WTC11 (cell line): ENCODE measurements around the gene RHOU. TPM values are rescaled to one million over a fixed set of nuclear protein-coding genes. Genes with fewer than 3 reads are reported as not detected.

ENCODE experiments used
- ATAC-seq: fragments of 200-7000 bp; cut with Tn5 transposase; 2 replicates; pipeline ENCODE4 v1.10.0; 2021; ENCODE audit warnings: mild to moderate bottlenecking, moderate library complexity
- CTCF ChIA-PET: fragments of 300-600 bp; sonication (Branson Sonifier 250); formaldehyde crosslinking; loops from one replicate; lab custom pipeline; 2021; ENCODE audit warnings: antibody characterized with exemption; lab: Charles Lee
- POLR2A ChIA-PET: fragments of 350-600 bp; sonication (Branson Sonifier 250); formaldehyde crosslinking; loops from one replicate; lab custom pipeline; 2021; ENCODE audit warnings: antibody characterized with exemption; lab: Charles Lee
- DNase-seq: peaks from one replicate; pipeline ENCODE4 v3.0.0; 2021; ENCODE audit warnings: low spot score
- H3K27ac Mint-ChIP-seq: 2 replicates; pipeline ENCODE4 v1.8.0; 2021; ENCODE audit warnings: mixed read lengths
- H3K27me3 Mint-ChIP-seq: 2 replicates; pipeline ENCODE4 v1.8.0; 2021; ENCODE audit warnings: low read depth, mild to moderate bottlenecking, moderate library complexity, mixed read lengths
- H3K36me3 Mint-ChIP-seq: 2 replicates; pipeline ENCODE4 v1.8.0; 2021; ENCODE audit warnings: mixed read lengths
- H3K4me1 Mint-ChIP-seq: 2 replicates; pipeline ENCODE4 v1.8.0; 2022; ENCODE audit warnings: mixed read lengths
- H3K4me3 Mint-ChIP-seq: 2 replicates; pipeline ENCODE4 v1.8.0; 2021; ENCODE audit warnings: mild to moderate bottlenecking, moderate library complexity, mixed read lengths
- H3K9me3 Mint-ChIP-seq: 2 replicates; pipeline ENCODE4 v1.8.0; 2021; ENCODE audit warnings: mixed read lengths
- FOXP1 ChIP-seq: sonication (generic); formaldehyde crosslinking; IDR thresholded peaks from 2 replicates; pipeline ENCODE4 v1.8.0; 2022; ENCODE audit warnings: missing genetic modification reagents, mild to moderate bottlenecking, moderate library complexity, borderline replicate concordance
- IRF1 ChIP-seq: sonication (generic); formaldehyde crosslinking; IDR thresholded peaks from 2 replicates; pipeline ENCODE4 v1.8.0; 2023; ENCODE audit warnings: missing genetic modification reagents
- JUN ChIP-seq: sonication (generic); formaldehyde crosslinking; IDR thresholded peaks from 2 replicates; pipeline ENCODE4 v1.8.0; 2023; ENCODE audit warnings: mild to moderate bottlenecking, missing genetic modification reagents
- KAT7 ChIP-seq: sonication (generic); formaldehyde crosslinking; IDR thresholded peaks from 2 replicates; pipeline ENCODE4 v1.8.1; 2023; ENCODE audit warnings: missing genetic modification reagents, mild to moderate bottlenecking, borderline replicate concordance
- MXD4 ChIP-seq: fragments of 250-450 bp; sonication (Bioruptor Pico); IDR thresholded peaks from 2 replicates; pipeline ENCODE4 v1.8.0; 2021; ENCODE audit warnings: mild to moderate bottlenecking, moderate library complexity, borderline replicate concordance
- MYBL2 ChIP-seq: sonication (generic); formaldehyde crosslinking; IDR thresholded peaks from 2 replicates; pipeline ENCODE4 v1.8.1; 2023; ENCODE audit warnings: mild to moderate bottlenecking, moderate library complexity, missing genetic modification reagents
- OVOL2 ChIP-seq: fragments of 250-450 bp; sonication (Bioruptor Pico); IDR thresholded peaks from 2 replicates; pipeline ENCODE4 v1.9.0; 2021; ENCODE audit warnings: mild to moderate bottlenecking, borderline replicate concordance
- SP1 ChIP-seq: sonication (generic); formaldehyde crosslinking; conservative IDR thresholded peaks from 2 replicates; pipeline ENCODE4 v1.8.1; 2022; ENCODE audit warnings: missing genetic modification reagents
- TP53 ChIP-seq: sonication (generic); formaldehyde crosslinking; IDR thresholded peaks from 2 replicates; pipeline ENCODE4 v1.8.1; 2023; ENCODE audit warnings: mild to moderate bottlenecking, missing genetic modification reagents
- ZNF232 ChIP-seq: sonication (generic); formaldehyde crosslinking; IDR thresholded peaks from 2 replicates; pipeline ENCODE4 v1.8.0; 2022; ENCODE audit warnings: mild to moderate bottlenecking, missing genetic modification reagents
- ZNF512 ChIP-seq: sonication (generic); formaldehyde crosslinking; IDR thresholded peaks from 2 replicates; pipeline ENCODE4 v1.8.1; 2022; ENCODE audit warnings: missing genetic modification reagents, borderline replicate concordance
- total RNA-seq: library from RNA; stranded (reverse); gene quantifications from 3 replicates; pipeline ENCODE4 v1.2.3, GENCODE V29; 2021
- TF ChIP-seq, protein P1 (sequence below): sonication (generic); formaldehyde crosslinking; IDR thresholded peaks from 2 replicates; pipeline ENCODE4 v1.8.1; 2023; ENCODE audit warnings: mild to moderate bottlenecking, missing genetic modification reagents
- TF ChIP-seq, protein P2 (sequence below): fragments of 250-450 bp; sonication (Bioruptor Pico); IDR thresholded peaks from 2 replicates; pipeline ENCODE4 v1.9.0; 2021; ENCODE audit warnings: moderate library complexity, mild to moderate bottlenecking, inconsistent platforms, borderline replicate concordance
- TF ChIP-seq, protein P3 (sequence below): sonication (generic); formaldehyde crosslinking; IDR thresholded peaks from 2 replicates; pipeline ENCODE4 v1.8.0; 2022; ENCODE audit warnings: missing genetic modification reagents

Gene RHOU
- total RNA-seq, 1 experiment from 2014 or later: 6.0 TPM

- TF ChIP-seq, protein P1, sequence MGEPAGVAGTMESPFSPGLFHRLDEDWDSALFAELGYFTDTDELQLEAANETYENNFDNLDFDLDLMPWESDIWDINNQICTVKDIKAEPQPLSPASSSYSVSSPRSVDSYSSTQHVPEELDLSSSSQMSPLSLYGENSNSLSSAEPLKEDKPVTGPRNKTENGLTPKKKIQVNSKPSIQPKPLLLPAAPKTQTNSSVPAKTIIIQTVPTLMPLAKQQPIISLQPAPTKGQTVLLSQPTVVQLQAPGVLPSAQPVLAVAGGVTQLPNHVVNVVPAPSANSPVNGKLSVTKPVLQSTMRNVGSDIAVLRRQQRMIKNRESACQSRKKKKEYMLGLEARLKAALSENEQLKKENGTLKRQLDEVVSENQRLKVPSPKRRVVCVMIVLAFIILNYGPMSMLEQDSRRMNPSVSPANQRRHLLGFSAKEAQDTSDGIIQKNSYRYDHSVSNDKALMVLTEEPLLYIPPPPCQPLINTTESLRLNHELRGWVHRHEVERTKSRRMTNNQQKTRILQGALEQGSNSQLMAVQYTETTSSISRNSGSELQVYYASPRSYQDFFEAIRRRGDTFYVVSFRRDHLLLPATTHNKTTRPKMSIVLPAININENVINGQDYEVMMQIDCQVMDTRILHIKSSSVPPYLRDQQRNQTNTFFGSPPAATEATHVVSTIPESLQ (CRISPR knock-in tag): no peak
- TF ChIP-seq OVOL2 (CRISPR knock-in tag) (no peak), MYBL2 (CRISPR knock-in tag) (no peak), SP1 (CRISPR knock-in tag) (no peak), ZNF512 (CRISPR knock-in tag) (no peak), JUN (CRISPR knock-in tag) (no peak), MXD4 (CRISPR knock-in tag) (no peak), IRF1 (CRISPR knock-in tag) (no peak), KAT7 (CRISPR knock-in tag) (no peak)
- TF ChIP-seq, protein P2, sequence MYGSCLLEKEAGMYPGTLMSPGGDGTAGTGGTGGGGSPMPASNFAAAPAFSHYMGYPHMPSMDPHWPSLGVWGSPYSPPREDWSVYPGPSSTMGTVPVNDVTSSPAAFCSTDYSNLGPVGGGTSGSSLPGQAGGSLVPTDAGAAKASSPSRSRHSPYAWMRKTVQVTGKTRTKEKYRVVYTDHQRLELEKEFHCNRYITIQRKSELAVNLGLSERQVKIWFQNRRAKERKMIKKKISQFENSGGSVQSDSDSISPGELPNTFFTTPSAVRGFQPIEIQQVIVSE (CRISPR knock-in tag): no peak
- TF ChIP-seq, protein P3, sequence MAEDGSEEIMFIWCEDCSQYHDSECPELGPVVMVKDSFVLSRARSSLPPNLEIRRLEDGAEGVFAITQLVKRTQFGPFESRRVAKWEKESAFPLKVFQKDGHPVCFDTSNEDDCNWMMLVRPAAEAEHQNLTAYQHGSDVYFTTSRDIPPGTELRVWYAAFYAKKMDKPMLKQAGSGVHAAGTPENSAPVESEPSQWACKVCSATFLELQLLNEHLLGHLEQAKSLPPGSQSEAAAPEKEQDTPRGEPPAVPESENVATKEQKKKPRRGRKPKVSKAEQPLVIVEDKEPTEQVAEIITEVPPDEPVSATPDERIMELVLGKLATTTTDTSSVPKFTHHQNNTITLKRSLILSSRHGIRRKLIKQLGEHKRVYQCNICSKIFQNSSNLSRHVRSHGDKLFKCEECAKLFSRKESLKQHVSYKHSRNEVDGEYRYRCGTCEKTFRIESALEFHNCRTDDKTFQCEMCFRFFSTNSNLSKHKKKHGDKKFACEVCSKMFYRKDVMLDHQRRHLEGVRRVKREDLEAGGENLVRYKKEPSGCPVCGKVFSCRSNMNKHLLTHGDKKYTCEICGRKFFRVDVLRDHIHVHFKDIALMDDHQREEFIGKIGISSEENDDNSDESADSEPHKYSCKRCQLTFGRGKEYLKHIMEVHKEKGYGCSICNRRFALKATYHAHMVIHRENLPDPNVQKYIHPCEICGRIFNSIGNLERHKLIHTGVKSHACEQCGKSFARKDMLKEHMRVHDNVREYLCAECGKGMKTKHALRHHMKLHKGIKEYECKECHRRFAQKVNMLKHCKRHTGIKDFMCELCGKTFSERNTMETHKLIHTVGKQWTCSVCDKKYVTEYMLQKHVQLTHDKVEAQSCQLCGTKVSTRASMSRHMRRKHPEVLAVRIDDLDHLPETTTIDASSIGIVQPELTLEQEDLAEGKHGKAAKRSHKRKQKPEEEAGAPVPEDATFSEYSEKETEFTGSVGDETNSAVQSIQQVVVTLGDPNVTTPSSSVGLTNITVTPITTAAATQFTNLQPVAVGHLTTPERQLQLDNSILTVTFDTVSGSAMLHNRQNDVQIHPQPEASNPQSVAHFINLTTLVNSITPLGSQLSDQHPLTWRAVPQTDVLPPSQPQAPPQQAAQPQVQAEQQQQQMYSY (CRISPR knock-in tag): no peak
These were observed 13.2 kb downstream of the RHOU start (continued) for GRCh38 chr1:228748431-228748830.

- no peak for ATAC-seq
- no peak overlapping the region for H3K27ac Mint-ChIP-seq
- no peaks in the 10 kb centered on the region for H3K27me3 Mint-ChIP-seq
- no peak overlapping the region for H3K4me3 Mint-ChIP-seq
- ChIA-PET POLR2A (no interaction called here), CTCF (no interaction called here)
- H3K9me3 Mint-ChIP-seq: no peaks in the 10 kb centered on the region
- H3K4me1 Mint-ChIP-seq: peaks cover 18% of the 10 kb centered on the region
- no peak for DNase-seq
- H3K36me3 Mint-ChIP-seq: no peaks in the 10 kb centered on the region
- TF ChIP-seq ZNF512 (CRISPR knock-in tag) (no peak), MYBL2 (CRISPR knock-in tag) (no peak), ZNF232 (CRISPR knock-in tag) (no peak), TP53 (no peak), FOXP1 (CRISPR knock-in tag) (no peak)
These were observed 14.5 kb downstream of the RHOU start for GRCh38 chr1:228749765-228750164.
